Endothelial cell of umbilical vein (primary cell): ENCODE results near the gene PRR3. TPM values are rescaled to one million over a fixed set of nuclear protein-coding genes. Genes with fewer than 3 reads are reported as not detected.
A peak's percentile ranks its signal among the peaks of the same experiment; 100 is the strongest.

Experiments used
- BruUV-seq: library from RNA; stranded (reverse); fragments of 400-500 nt; replicated peaks from 2 replicates; lab custom pipeline; 2021; lab: Mats Ljungman, UMichigan
- CTCF ChIA-PET: fragments of 300-600, 350-600 bp; sonication (Branson Sonifier 250); formaldehyde crosslinking; loops from one replicate; lab custom pipeline; 2021; ENCODE audit warnings: antibody characterized with exemption, inconsistent platforms; lab: Charles Lee
- POLR2A ChIA-PET: fragments of 300-600, 350-600 bp; sonication (Branson Sonifier 250); formaldehyde crosslinking; loops from one replicate; lab custom pipeline; 2021; ENCODE audit warnings: antibody characterized with exemption, inconsistent platforms; lab: Charles Lee
- DNase-seq: peaks from one replicate; pipeline ENCODE4 v3.0.0-alpha.2; 2011; ENCODE audit warnings: low read depth, low spot score
- FAIRE-seq: peaks from 2 replicates; lab custom pipeline; 2011; peaks lifted over from hg19 to GRCh38; lab: Jason Lieb, UNC
- H2AFZ ChIP-seq: 2 replicates; pipeline ENCODE4 v1.6.0; 2012; ENCODE audit warnings: low read depth, low read length, control low read depth, inconsistent platforms
- H3K27ac ChIP-seq: 2 replicates; pipeline ENCODE4 v1.5.1; 2011; ENCODE audit warnings: low read depth, mild to moderate bottlenecking, control low read depth, low read length, moderate library complexity; ENCODE audit not compliant: insufficient read depth
- H3K27me3 ChIP-seq, 2 experiments: 2 replicates each; pipeline versions ENCODE4 v1.6.0 to v1.6.1; 2011; ENCODE audit warnings: low read length in 2 of 2, mixed read lengths in 1 of 2; ENCODE audit not compliant: control insufficient read depth in 2 of 2, insufficient read depth in 2 of 2
- H3K36me3 ChIP-seq, 2 experiments: 2 replicates in 1 of 2; 3 replicates in 1 of 2; pipeline ENCODE4 v1.5.1; 2011; ENCODE audit warnings: low read length in 2 of 2, mild to moderate bottlenecking in 1 of 2, moderate library complexity in 1 of 2; ENCODE audit not compliant: control insufficient read depth in 2 of 2, insufficient read depth in 2 of 2; ENCODE audit errors: extremely low read depth in 1 of 2
- H3K4me1 ChIP-seq: 3 replicates; pipeline ENCODE4 v1.5.1; 2011; ENCODE audit warnings: mild to moderate bottlenecking, low read length; ENCODE audit not compliant: control insufficient read depth, insufficient read depth; ENCODE audit errors: extremely low read depth
- H3K4me2 ChIP-seq: 2 replicates; pipeline ENCODE4 v1.6.1; 2011; ENCODE audit warnings: low read length, control low read depth, mixed read lengths; ENCODE audit not compliant: insufficient read depth
- H3K4me3 ChIP-seq, 3 experiments: fragments of 200-600 bp in 1 of 3; sonication (generic), shearing (Covaris generic) in 1 of 3; replicated peaks in 1 of 3; 2 replicates each; pipeline ENCODE4 v1.5.1; 2011 to 2016; ENCODE audit warnings: control low read depth in 3 of 3, low read length in 3 of 3, mild to moderate bottlenecking in 2 of 3, inconsistent platforms in 1 of 3, low read depth in 1 of 3, moderate library complexity in 1 of 3; ENCODE audit not compliant: insufficient read depth in 1 of 3
- H3K79me2 ChIP-seq: 2 replicates; pipeline ENCODE4 v1.6.0; 2012; ENCODE audit warnings: low read length, inconsistent platforms; ENCODE audit not compliant: control insufficient read depth, insufficient read depth
- H3K9ac ChIP-seq: replicated peaks from 2 replicates; pipeline ENCODE3; 2011; ENCODE audit warnings: low read length, control low read depth; ENCODE audit not compliant: insufficient read depth; ENCODE audit errors: extremely low read depth
- H3K9me1 ChIP-seq: replicated peaks from 3 replicates; pipeline ENCODE4 v1.6.0; 2011; ENCODE audit warnings: mild to moderate bottlenecking, low read length; ENCODE audit not compliant: control insufficient read depth, insufficient read depth; ENCODE audit errors: extremely low read depth
- H3K9me3 ChIP-seq: replicated peaks from 2 replicates; pipeline ENCODE4 v1.5.1; 2012; ENCODE audit warnings: low read length, inconsistent platforms; ENCODE audit not compliant: control insufficient read depth, insufficient read depth
- H4K20me1 ChIP-seq: replicated peaks from 2 replicates; pipeline ENCODE3; 2011; ENCODE audit warnings: mild to moderate bottlenecking, low read length; ENCODE audit not compliant: control insufficient read depth, insufficient read depth; ENCODE audit errors: extremely low read depth
- EZH2 ChIP-seq: IDR thresholded peaks from 2 replicates; pipeline ENCODE4 v1.6.1; 2012; ENCODE audit warnings: borderline replicate concordance, low read depth, mild to moderate bottlenecking, moderate library complexity, low read length, inconsistent platforms; ENCODE audit not compliant: severe bottlenecking
- FOS ChIP-seq: IDR thresholded peaks from 2 replicates; pipeline ENCODE4 v1.6.1; 2011; ENCODE audit warnings: mild to moderate bottlenecking, low read length, moderate library complexity, borderline replicate concordance; ENCODE audit not compliant: insufficient read depth
- GATA2 ChIP-seq: IDR thresholded peaks from 2 replicates; pipeline ENCODE4 v1.7.0; 2011; ENCODE audit warnings: low read depth, mild to moderate bottlenecking, moderate library complexity, mixed read lengths, low read length; ENCODE audit not compliant: insufficient read length, insufficient read depth
- JUN ChIP-seq: IDR thresholded peaks from 2 replicates; pipeline ENCODE4 v1.6.1; 2011; ENCODE audit warnings: borderline replicate concordance, low read depth; ENCODE audit not compliant: insufficient read length, insufficient read depth
- MYC ChIP-seq: IDR thresholded peaks from one replicate; pipeline ENCODE4 v1.6.1; 2011; ENCODE audit warnings: mild to moderate bottlenecking, low read depth, low read length
- POLR2A ChIP-seq: IDR thresholded peaks from 2 replicates; pipeline ENCODE4 v1.6.1; 2012; ENCODE audit warnings: low read depth, mild to moderate bottlenecking, control low read depth, low read length
- POLR2AphosphoS5 ChIP-seq: IDR thresholded peaks from 2 replicates; pipeline ENCODE4 v1.6.1; 2012; ENCODE audit warnings: low read depth, mild to moderate bottlenecking, control low read depth, low read length, moderate library complexity; ENCODE audit not compliant: insufficient read depth
- dilution Hi-C: fragments of 300-500 bp; cut with MboI; formaldehyde crosslinking; loops from one replicate; pipeline ENCODE4 v1.15.0; 2019; ENCODE audit warnings: low sequenced_read_pairs; ENCODE audit not compliant: extremely low pct_ligation_motif_present
- intact Hi-C: fragments of 100-400 bp; cut with micrococcal nuclease; formaldehyde crosslinking; loops from one replicate; pipeline ENCODE4 v1.10.0; 2022
- polyA plus RNA-seq, 4 experiments: library from polyadenylated mRNA; depleted of rRNA in 3 of 4; stranded (reverse) in 3 of 4; unstranded in 1 of 4; fragments of >200 nt; gene quantifications; 2 replicates each; pipeline versions ENCODE4 v1.2.1 to v1.2.3, GENCODE V29; 2011 to 2012; ENCODE audit warnings: missing spikeins in 1 of 4
- total RNA-seq: library from RNA; stranded (reverse); gene quantifications from 2 replicates; pipeline ENCODE4 v1.2.3, GENCODE V29; 2021
- TF ChIP-seq, protein P1 (sequence below): IDR thresholded peaks from 2 replicates; pipeline ENCODE4 v1.6.1; 2011; ENCODE audit not compliant: insufficient read depth, insufficient read length
- TF ChIP-seq, protein P2 (sequence below), 2 donors: IDR thresholded peaks; 1 replicate in 1 of 2; 2 replicates in 1 of 2; pipeline ENCODE4 v1.5.1; 2011; ENCODE audit warnings: low read length in 2 of 2, mild to moderate bottlenecking in 2 of 2, moderate library complexity in 2 of 2, control low read depth in 1 of 2, inconsistent platforms in 1 of 2, low read depth in 1 of 2; ENCODE audit not compliant: insufficient read depth in 1 of 2; ENCODE audit errors: extremely low read depth in 1 of 2

PRR3 gene
- total and polyA plus RNA-seq, 2 donors (not counting 3 experiments of a cell fraction or from before 2014, with no cell fraction given), result 10.6 to 22.3 TPM

DNA sequence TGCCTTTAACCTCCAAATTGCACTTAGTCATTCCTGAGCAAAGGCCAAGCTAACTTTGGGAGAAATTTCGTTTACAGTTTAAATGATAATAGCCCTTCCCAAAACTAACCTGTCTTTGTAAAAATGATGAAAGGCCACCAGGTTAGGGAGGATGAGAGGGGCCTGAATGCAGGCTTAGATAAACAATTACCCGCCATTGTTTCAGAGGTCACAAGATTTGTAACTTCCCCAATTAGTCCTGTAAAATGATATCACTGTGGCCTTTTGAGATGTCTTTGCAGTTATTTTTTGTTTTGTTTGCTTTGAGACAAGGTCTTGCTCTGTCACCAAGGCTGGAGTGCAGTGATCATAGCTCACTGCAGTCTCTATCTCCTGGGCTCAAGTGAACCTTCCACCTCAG is 27.1 kb upstream of the PRR3 start:
- BruUV-seq, result no TSS peak
- dilution Hi-C loops, result no loop called here
- ChIA-PET POLR2A (no interaction called here), CTCF (interaction anchor here (0.8 to 3.4 kb wide), 9 partner anchors 12 to 143 kb away, joined by 3 to 20 read pairs (median 5); partner anchors contain the start of gene DHX16)
- Histone ChIP-seq H3K4me2 (no peak overlapping the region), H3K4me1 (peaks cover 18% of the 10 kb centered on the region), H3K4me3 (no peak overlapping the region), H3K27ac (no peak overlapping the region), H3K9me1 (no peaks in the 10 kb centered on the region), H3K79me2 (no peaks in the 10 kb centered on the region), H3K36me3 (no peaks in the 10 kb centered on the region), H4K20me1 (no peaks in the 10 kb centered on the region), H3K27me3 (no peaks in the 10 kb centered on the region), H3K9ac (no peak overlapping the region), H3K9me3 (no peaks in the 10 kb centered on the region), H2AFZ (peak overlapping the region; percentile 26)
- no peak for TF ChIP-seq MYC
- no peak for FAIRE-seq
- no peak for DNase-seq
- intact Hi-C loops, result no loop called here

DNA sequence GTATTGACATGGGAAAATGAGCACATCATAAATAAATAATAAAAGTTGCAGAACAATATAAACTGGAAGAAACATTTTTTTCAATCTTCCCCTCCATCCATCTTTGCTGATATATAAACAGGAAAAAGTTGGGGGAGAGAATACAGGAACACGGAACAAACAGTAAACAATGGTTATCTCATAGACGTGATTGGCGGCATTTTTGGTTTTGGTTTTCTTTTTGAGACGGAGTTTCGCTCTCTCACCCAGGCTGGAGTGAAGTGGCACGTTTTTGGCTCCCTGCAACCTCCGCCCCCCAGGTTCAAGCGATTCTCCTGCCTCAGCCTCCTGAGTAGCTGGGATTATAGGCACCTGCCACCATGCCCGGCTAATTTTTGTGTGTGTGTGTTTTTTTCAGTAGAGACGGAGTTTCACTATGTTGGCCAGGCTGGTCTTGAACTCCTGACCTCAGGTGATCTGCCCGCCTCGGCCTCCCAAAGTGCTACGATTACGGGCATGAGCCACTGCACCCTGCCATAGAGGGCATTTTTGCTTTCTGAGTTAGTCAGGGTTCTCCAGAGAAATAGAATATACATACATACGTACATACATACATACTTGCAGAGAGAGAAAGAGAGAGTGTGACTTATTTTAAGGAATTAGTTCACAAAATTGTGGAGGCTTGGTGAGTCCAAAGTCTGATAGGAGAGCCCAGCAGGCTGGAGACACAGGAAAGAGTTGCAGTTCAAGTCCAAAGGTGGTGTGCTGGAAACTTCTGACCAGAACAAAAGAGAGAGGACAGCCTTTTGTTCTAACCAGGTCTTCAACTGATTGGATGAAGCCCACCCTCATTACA is 23.4 kb upstream of the PRR3 start:
- Histone ChIP-seq H2AFZ (no peak overlapping the region), H3K9me1 (no peaks in the 10 kb centered on the region), H3K27ac (no peak overlapping the region), H3K9me3 (no peaks in the 10 kb centered on the region), H3K9ac (no peak overlapping the region), H3K4me3 (no peak overlapping the region), H3K4me2 (no peak overlapping the region), H3K36me3 (no peaks in the 10 kb centered on the region), H4K20me1 (no peaks in the 10 kb centered on the region), H3K79me2 (no peaks in the 10 kb centered on the region), H3K27me3 (no peaks in the 10 kb centered on the region), H3K4me1 (peaks cover 6% of the 10 kb centered on the region)
- CTCF ChIA-PET, result interaction anchor here (1.5 to 3.0 kb wide), 6 partner anchors 10 to 80 kb away, joined by 8 to 151 read pairs (median 58); no protein-coding TSS in a partner anchor
- FAIRE-seq, result no peak
- POLR2A ChIA-PET, result no interaction called here
- TF ChIP-seq, protein P1, sequence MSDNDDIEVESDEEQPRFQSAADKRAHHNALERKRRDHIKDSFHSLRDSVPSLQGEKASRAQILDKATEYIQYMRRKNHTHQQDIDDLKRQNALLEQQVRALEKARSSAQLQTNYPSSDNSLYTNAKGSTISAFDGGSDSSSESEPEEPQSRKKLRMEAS, result no peak
- TF ChIP-seq POLR2AphosphoS5, result no peak
- TF ChIP-seq POLR2A, result no peak
- TF ChIP-seq JUN, result no peak
- no peak for TF ChIP-seq GATA2
- no peak for TF ChIP-seq MYC
- TF ChIP-seq, protein P2, sequence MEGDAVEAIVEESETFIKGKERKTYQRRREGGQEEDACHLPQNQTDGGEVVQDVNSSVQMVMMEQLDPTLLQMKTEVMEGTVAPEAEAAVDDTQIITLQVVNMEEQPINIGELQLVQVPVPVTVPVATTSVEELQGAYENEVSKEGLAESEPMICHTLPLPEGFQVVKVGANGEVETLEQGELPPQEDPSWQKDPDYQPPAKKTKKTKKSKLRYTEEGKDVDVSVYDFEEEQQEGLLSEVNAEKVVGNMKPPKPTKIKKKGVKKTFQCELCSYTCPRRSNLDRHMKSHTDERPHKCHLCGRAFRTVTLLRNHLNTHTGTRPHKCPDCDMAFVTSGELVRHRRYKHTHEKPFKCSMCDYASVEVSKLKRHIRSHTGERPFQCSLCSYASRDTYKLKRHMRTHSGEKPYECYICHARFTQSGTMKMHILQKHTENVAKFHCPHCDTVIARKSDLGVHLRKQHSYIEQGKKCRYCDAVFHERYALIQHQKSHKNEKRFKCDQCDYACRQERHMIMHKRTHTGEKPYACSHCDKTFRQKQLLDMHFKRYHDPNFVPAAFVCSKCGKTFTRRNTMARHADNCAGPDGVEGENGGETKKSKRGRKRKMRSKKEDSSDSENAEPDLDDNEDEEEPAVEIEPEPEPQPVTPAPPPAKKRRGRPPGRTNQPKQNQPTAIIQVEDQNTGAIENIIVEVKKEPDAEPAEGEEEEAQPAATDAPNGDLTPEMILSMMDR (IDR thresholded peaks at IDR 0.05; ENCODE audit: extremely low read depth in 1 of 2, insufficient read depth in 1 of 2, low read depth in 1 of 2, low read length in 2 of 2), result no peak
- TF ChIP-seq EZH2, result no peak
- TF ChIP-seq FOS, result no peak
- dilution Hi-C loops (no loop called here), intact Hi-C loops (no loop called here)
- no peak for DNase-seq
- BruUV-seq, result no TSS peak
